Measurements from ENCODE around the gene SUGCT. TPM values are rescaled to one million over a fixed set of nuclear protein-coding genes. Genes with fewer than 3 reads are reported as not detected.

SUGCT gene
- total and polyA plus RNA-seq, 3 donors from 2014 or later = 7.1 to 9.8 (median 8.1) TPM

DNA sequence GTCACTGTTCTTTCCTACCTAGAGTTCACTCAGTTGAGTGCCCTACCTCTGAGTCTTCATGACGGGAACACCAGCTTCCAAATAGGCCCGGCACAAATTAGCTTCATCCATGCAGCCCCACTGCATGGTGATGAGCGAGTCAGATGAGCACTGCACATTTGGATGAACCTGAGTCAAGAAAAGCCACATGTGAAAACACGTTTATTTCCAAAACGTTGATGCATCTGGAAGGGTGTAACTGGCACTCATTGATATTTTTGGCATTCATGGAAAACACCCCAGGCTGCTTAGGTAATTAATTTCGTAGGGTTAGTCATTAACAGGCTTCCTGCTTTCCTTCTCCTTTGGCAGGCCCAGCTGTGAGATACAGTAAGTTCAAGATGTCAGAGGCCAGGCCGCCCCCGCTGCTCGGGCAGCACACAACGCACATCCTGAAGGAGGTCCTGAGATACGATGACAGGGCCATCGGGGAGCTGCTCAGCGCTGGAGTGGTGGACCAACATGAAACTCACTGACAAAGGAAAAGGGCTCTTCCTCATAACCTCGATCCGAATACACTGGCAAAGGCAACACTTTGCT lies 725.2 kb downstream of the SUGCT start:
- TF ChIP-seq POLR2A (IDR thresholded peaks at IDR 0.05) = no peak
- 85 to 91% methylated on average over 15 of the region's 15 CpGs for WGBS, 2 donors

GRCh38 chr7:40865441-40866233 lies 730.8 kb downstream of the SUGCT start:
- WGBS, 2 donors = 70 to 71% methylated on average over 10 of the region's 10 CpGs
- no peak overlapping the region for H3K4me3 ChIP-seq
- H3K36me3 ChIP-seq (ENCODE audit: low read depth, missing control alignments) = no peaks in the 10 kb centered on the region
- intact Hi-C loops (cut with DNase I; ENCODE audit: low total_unique reads) = no loop called here
- no peak for TF ChIP-seq POLR2A (IDR thresholded peaks at IDR 0.05)
- TF ChIP-seq, protein P1, sequence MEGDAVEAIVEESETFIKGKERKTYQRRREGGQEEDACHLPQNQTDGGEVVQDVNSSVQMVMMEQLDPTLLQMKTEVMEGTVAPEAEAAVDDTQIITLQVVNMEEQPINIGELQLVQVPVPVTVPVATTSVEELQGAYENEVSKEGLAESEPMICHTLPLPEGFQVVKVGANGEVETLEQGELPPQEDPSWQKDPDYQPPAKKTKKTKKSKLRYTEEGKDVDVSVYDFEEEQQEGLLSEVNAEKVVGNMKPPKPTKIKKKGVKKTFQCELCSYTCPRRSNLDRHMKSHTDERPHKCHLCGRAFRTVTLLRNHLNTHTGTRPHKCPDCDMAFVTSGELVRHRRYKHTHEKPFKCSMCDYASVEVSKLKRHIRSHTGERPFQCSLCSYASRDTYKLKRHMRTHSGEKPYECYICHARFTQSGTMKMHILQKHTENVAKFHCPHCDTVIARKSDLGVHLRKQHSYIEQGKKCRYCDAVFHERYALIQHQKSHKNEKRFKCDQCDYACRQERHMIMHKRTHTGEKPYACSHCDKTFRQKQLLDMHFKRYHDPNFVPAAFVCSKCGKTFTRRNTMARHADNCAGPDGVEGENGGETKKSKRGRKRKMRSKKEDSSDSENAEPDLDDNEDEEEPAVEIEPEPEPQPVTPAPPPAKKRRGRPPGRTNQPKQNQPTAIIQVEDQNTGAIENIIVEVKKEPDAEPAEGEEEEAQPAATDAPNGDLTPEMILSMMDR (IDR thresholded peaks at IDR 0.05) = no peak
- H3K4me1 ChIP-seq = peaks cover 6% of the 10 kb centered on the region
- H3K27me3 ChIP-seq = no peaks in the 10 kb centered on the region
- peak overlapping the region; percentile 19 to 59 for H3K27ac ChIP-seq
- no peaks in the 10 kb centered on the region for H3K9me3 ChIP-seq
- no peak for DNase-seq

More for the DNA sequence above, 725.2 kb downstream of the SUGCT start:
- Histone ChIP-seq H3K36me3 (ENCODE audit: low read depth, missing control alignments) (no peaks in the 10 kb centered on the region), H3K4me3 (no peak overlapping the region), H3K27ac (no peak overlapping the region), H3K4me1 (no peaks in the 10 kb centered on the region), H3K27me3 (no peaks in the 10 kb centered on the region), H3K9me3 (no peaks in the 10 kb centered on the region)
- intact Hi-C loops (cut with DNase I; ENCODE audit: low total_unique reads) = no loop called here
- no peak for DNase-seq

GRCh38 chr7:40866601-40867000 lies 731.8 kb downstream of the SUGCT start:
- 51 to 67% methylated on average over 10 of the region's 10 CpGs for whole genome bisulfite sequencing, 2 donors
- DNase-seq = peak; percentile 36
- no peaks in the 10 kb centered on the region for H3K36me3 ChIP-seq (ENCODE audit: low read depth, missing control alignments)
- intact Hi-C loops (cut with DNase I; ENCODE audit: low total_unique reads) = no loop called here
- no peaks in the 10 kb centered on the region for H3K9me3 ChIP-seq
- H3K27ac ChIP-seq = no peak overlapping the region
- no peaks in the 10 kb centered on the region for H3K27me3 ChIP-seq
- TF ChIP-seq POLR2A (IDR thresholded peaks at IDR 0.05) = no peak
- TF ChIP-seq, protein P1 (IDR thresholded peaks at IDR 0.05) = no peak
- peaks cover 6% of the 10 kb centered on the region for H3K4me1 ChIP-seq
- H3K4me3 ChIP-seq = no peak overlapping the region

GRCh38 chr7:40870108-40870507 lies 735.3 kb downstream of the SUGCT start:
- Histone ChIP-seq H3K36me3 (ENCODE audit: low read depth, missing control alignments) (no peaks in the 10 kb centered on the region), H3K4me3 (no peak overlapping the region), H3K27me3 (no peaks in the 10 kb centered on the region), H3K27ac (no peak overlapping the region), H3K9me3 (no peaks in the 10 kb centered on the region), H3K4me1 (peaks cover 6% of the 10 kb centered on the region)
- no peak for DNase-seq
- TF ChIP-seq POLR2A (IDR thresholded peaks at IDR 0.05) = no peak
- TF ChIP-seq, protein P1 (IDR thresholded peaks at IDR 0.05) = no peak
- intact Hi-C loops (cut with DNase I; ENCODE audit: low total_unique reads) = no loop called here

DNA sequence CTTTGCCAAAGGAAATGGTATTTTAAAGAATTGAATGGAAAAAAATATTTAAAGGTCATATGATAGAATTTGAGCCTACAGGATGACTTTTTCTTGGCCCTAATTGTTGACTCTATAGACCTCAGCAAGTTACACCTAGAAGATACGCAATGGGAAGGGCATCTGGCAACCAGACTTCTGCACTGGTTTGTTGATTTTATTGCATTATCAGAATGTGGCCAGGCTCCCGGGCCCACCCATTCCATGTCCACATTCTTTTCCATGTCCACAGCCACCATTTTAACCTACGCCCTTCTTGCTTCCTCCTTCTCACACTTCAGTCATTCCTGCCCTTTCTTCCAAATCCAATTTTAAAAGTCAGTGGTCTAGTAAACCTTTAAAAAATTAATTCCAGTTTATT lies 738.4 kb downstream of the SUGCT start:
- intact Hi-C loops (cut with DNase I; ENCODE audit: low total_unique reads) = no loop called here
- no peak overlapping the region for H3K4me3 ChIP-seq
- H3K27me3 ChIP-seq = no peaks in the 10 kb centered on the region
- DNase-seq = no peak
- no peaks in the 10 kb centered on the region for H3K36me3 ChIP-seq (ENCODE audit: low read depth, missing control alignments)
- 89 to 94% methylated on average over 3 of the region's 3 CpGs for WGBS, 2 donors
- TF ChIP-seq, protein P1 (IDR thresholded peaks at IDR 0.05) = no peak
- no peak for TF ChIP-seq POLR2A (IDR thresholded peaks at IDR 0.05)
- H3K4me1 ChIP-seq = no peaks in the 10 kb centered on the region
- no peak overlapping the region for H3K27ac ChIP-seq
- no peaks in the 10 kb centered on the region for H3K9me3 ChIP-seq
